CD14-positive monocyte (primary cell): ENCODE measurements around the gene AATK. TPM values are rescaled to one million over a fixed set of nuclear protein-coding genes. Genes with fewer than 3 reads are reported as not detected.

Experiments used
- DNase-seq, 3 donors: peaks; one replicate each; pipeline ENCODE4 v3.0.0-alpha.2; 2011 to 2022
- H2AFZ ChIP-seq: 2 replicates; pipeline ENCODE4 v1.6.0; 2012; ENCODE audit warnings: mild to moderate bottlenecking, low read depth, low read length, inconsistent platforms; ENCODE audit not compliant: insufficient read depth, poor library complexity, severe bottlenecking
- H3K27ac ChIP-seq, 2 donors: 1 replicate in 1 of 2; 2 replicates in 1 of 2; pipeline ENCODE4 v1.5.1; 2012 to 2013; ENCODE audit warnings: low read length in 2 of 2, control low read depth in 1 of 2, inconsistent platforms in 1 of 2, low read depth in 1 of 2, mild to moderate bottlenecking in 1 of 2
- H3K27me3 ChIP-seq, 2 donors: one replicate each; pipeline versions ENCODE4 v1.6.0 to v1.6.1; 2011 to 2013; ENCODE audit warnings: low read length in 2 of 2; ENCODE audit not compliant: control insufficient read depth in 2 of 2, insufficient read depth in 2 of 2
- H3K36me3 ChIP-seq, 2 donors: replicated peaks in 1 of 2; 1 replicate in 1 of 2; 2 replicates in 1 of 2; pipeline versions ENCODE4 v1.5.1 to v1.6.1; 2012 to 2013; ENCODE audit warnings: low read length in 2 of 2, control low read depth in 1 of 2, inconsistent platforms in 1 of 2, mild to moderate bottlenecking in 1 of 2; ENCODE audit not compliant: insufficient read depth in 2 of 2, control insufficient read depth in 1 of 2
- H3K4me1 ChIP-seq, 2 donors: 1 replicate in 1 of 2; 2 replicates in 1 of 2; pipeline versions ENCODE4 v1.5.1 to v1.6.1; 2012 to 2013; ENCODE audit warnings: low read length in 2 of 2, control low read depth in 1 of 2, inconsistent platforms in 1 of 2, mild to moderate bottlenecking in 1 of 2, moderate library complexity in 1 of 2; ENCODE audit not compliant: insufficient read depth in 2 of 2, control insufficient read depth in 1 of 2
- H3K4me2 ChIP-seq: replicated peaks from 2 replicates; pipeline ENCODE3; 2012; ENCODE audit warnings: low read length, moderate library complexity, mild to moderate bottlenecking; ENCODE audit not compliant: poor library complexity, severe bottlenecking; ENCODE audit errors: extremely low read depth
- H3K4me3 ChIP-seq, 3 experiments: fragments of 200-600 bp in 1 of 3; sonication (generic) in 1 of 3; replicated peaks in 1 of 3; 1 replicate in 2 of 3; 2 replicates in 1 of 3; pipeline ENCODE4 v1.5.1; 2011 to 2013; ENCODE audit warnings: low read length in 3 of 3, mild to moderate bottlenecking in 3 of 3, control low read depth in 2 of 3, low read depth in 2 of 3, inconsistent platforms in 1 of 3, moderate library complexity in 1 of 3
- H3K79me2 ChIP-seq: 2 replicates; pipeline ENCODE4 v1.6.0; 2012; ENCODE audit warnings: mild to moderate bottlenecking, control low read depth, inconsistent platforms, low read length, moderate library complexity; ENCODE audit not compliant: insufficient read depth
- H3K9ac ChIP-seq: 2 replicates; pipeline ENCODE4 v1.6.0; 2017; ENCODE audit warnings: low read length, mild to moderate bottlenecking; ENCODE audit not compliant: insufficient read depth, poor library complexity, severe bottlenecking
- H3K9me3 ChIP-seq, 2 donors: replicated peaks in 1 of 2; 1 replicate in 1 of 2; 2 replicates in 1 of 2; pipeline versions ENCODE4 v1.5.1 to v1.6.1; 2012 to 2013; ENCODE audit warnings: low read length in 2 of 2, control low read depth in 1 of 2; ENCODE audit not compliant: control insufficient read depth in 1 of 2, insufficient read depth in 1 of 2
- H4K20me1 ChIP-seq: 2 replicates; pipeline ENCODE4 v1.6.0; 2012; ENCODE audit warnings: mild to moderate bottlenecking, low read length, control low read depth, moderate library complexity; ENCODE audit not compliant: insufficient read depth
- H3K27ac Mint-ChIP-seq, 7 donors: one replicate each; pipeline ENCODE4 v1.8.0; 2020; ENCODE audit warnings: mild to moderate bottlenecking in 7 of 7, mixed read lengths in 7 of 7, moderate library complexity in 6 of 7, inconsistent platforms in 2 of 7
- H3K27me3 Mint-ChIP-seq, 3 donors: one replicate each; pipeline ENCODE4 v1.8.0; 2021 to 2022; ENCODE audit warnings: low read depth in 3 of 3, mild to moderate bottlenecking in 3 of 3, mixed read lengths in 3 of 3, moderate library complexity in 3 of 3, inconsistent platforms in 1 of 3
- H3K36me3 Mint-ChIP-seq, 2 donors: one replicate each; pipeline ENCODE4 v1.8.0; 2020; ENCODE audit warnings: mixed read lengths in 2 of 2, inconsistent platforms in 1 of 2, mild to moderate bottlenecking in 1 of 2
- H3K4me1 Mint-ChIP-seq: one replicate; pipeline ENCODE4 v1.8.0; 2020; ENCODE audit warnings: mild to moderate bottlenecking, mixed read lengths
- H3K4me3 Mint-ChIP-seq, 2 donors: one replicate each; pipeline ENCODE4 v1.8.0; 2020; ENCODE audit warnings: mild to moderate bottlenecking in 2 of 2, mixed read lengths in 2 of 2, moderate library complexity in 1 of 2
- H3K9me3 Mint-ChIP-seq, 7 donors: one replicate each; pipeline ENCODE4 v1.8.0; 2020 to 2022; ENCODE audit warnings: mixed read lengths in 7 of 7, mild to moderate bottlenecking in 6 of 7, moderate library complexity in 6 of 7, inconsistent platforms in 2 of 7
- WGBS: methylation state at CpG from one replicate; pipeline ENCODE4 v1.1.5; 2013; ENCODE audit warnings: missing lambda C conversion rate; ENCODE audit not compliant: insufficient coverage; 5-methylcytosine and 5-hydroxymethylcytosine counted together
- intact Hi-C, 2 donors: fragments of 100-400 bp; cut with micrococcal nuclease; formaldehyde crosslinking; loops; one replicate each; pipeline versions ENCODE4 v1.15.0 to v1.15.1; 2023
- polyA plus RNA-seq, 3 donors: library from polyadenylated mRNA; depleted of rRNA in 1 of 3; unstranded in 2 of 3; stranded (reverse) in 1 of 3; fragments of 300-500 nt in 2 of 3; fragments of >200 nt in 1 of 3; fragmentation: Illumina TruSeq in 2 of 3; gene quantifications; 1 replicate in 2 of 3; 2 replicates in 1 of 3; pipeline ENCODE4 v1.2.3, GENCODE V29; 2012 to 2021
- TF ChIP-seq, protein P1 (sequence below): fragments of 200-600 bp; IDR thresholded peaks from one replicate; pipeline ENCODE4 v1.8.0; 2022; ENCODE audit warnings: antibody characterized with exemption, mild to moderate bottlenecking

AATK gene
- polyA plus RNA-seq, 3 donors, result 0.93 to 15.3 (median 2.0) TPM

DNA sequence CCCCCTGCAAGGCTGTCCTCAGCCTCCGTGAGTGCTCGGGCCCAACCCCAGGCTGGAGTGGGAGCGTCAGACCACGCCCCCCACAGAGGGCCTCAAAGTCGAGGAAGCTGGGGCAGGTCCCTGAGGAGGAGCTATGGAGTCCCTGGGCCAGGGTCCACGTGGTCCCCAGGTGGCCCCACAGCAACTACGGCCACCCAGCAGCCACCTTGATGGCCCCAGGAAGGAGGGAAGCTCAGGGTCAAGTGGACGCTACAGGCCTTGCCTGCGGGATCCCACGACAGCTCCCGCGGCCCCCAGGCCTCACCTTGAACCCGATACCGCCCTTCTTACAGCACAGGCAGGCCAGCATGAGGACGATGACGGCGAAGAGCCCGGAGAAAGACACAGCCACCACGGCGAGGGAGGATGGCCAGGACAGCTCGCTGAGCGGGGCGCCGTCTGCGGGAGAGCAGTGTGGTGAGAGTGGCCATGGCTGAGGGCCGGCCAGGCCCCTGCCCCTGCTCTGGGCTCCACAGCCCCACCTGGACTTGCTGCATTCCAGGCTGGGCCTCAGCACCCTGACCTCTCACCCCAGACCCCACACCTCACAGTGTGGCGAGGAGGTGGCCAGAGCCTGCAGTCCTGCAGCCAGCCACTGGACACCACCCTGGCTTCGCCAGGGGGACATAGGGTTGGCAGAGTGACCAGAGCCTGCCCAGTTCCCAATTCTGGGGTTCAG lies 31.8 kb downstream of the AATK start:
- intact Hi-C loops, result no loop called here
- no peaks in the 10 kb centered on the region for H3K9me3 ChIP-seq

DNA sequence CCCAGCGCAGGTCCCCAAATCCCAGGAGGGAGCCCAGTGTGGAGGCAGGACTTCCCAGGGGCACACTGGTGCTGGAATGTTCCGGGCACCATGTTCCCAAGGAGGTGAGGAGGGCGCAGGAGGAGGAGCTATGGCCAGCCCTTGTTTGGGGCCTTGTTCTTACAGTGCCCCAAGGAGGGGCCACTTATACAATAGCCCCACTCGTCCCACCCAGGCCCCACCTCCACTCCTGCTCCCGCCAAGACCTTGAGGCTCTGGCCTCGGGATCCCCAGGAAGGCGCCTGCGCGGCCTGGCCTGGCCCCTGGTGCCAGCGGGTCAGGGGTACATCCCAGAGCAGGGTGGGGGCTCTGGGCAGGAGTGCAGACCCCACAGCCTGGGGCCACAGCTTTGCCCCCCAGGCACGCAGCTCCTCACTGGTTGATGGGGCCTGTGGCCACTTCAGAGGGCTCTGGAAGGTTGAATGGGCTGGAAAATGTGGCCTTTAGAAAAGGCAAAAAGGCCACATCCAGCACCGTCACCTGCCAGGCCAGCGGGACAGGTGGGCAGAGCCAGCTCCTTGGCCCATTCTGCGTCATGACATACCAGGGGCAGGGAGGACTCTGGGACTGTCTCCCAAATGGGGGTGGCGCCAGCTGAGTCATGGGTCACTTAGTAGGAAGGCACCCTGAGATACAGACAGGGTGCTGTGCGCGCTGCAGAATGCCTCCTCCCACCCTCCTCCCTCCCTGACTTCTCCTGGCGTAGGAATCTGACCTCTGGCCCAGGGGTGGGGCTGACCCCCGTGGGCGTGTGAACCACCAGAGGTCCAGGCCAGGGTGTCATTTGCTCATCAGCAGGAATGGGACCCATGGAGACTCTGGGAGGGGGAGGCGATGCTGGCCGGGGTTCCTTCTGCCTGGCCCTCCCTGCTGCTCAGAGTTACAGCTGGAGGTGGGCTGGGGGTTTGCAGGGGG lies 33.0 kb downstream of the AATK start:
- intact Hi-C loops, result no loop called here
- Histone ChIP-seq H2AFZ (no peak overlapping the region), H3K36me3 (no peaks in the 10 kb centered on the region), H3K27ac (no peak overlapping the region), H3K4me1 (peaks cover 8 to 13% of the 10 kb centered on the region in 2 donors), H3K9me3 (no peaks in the 10 kb centered on the region), H3K4me3 (no peak overlapping the region), H4K20me1 (peaks cover 79% of the 10 kb centered on the region), H3K27me3 (no peaks in the 10 kb centered on the region), H3K79me2 (no peaks in the 10 kb centered on the region), H3K9ac (no peak overlapping the region), H3K4me2 (no peak overlapping the region)
- H3K4me1 Mint-ChIP-seq, result peaks cover 7% of the 10 kb centered on the region
- TF ChIP-seq, protein P1, sequence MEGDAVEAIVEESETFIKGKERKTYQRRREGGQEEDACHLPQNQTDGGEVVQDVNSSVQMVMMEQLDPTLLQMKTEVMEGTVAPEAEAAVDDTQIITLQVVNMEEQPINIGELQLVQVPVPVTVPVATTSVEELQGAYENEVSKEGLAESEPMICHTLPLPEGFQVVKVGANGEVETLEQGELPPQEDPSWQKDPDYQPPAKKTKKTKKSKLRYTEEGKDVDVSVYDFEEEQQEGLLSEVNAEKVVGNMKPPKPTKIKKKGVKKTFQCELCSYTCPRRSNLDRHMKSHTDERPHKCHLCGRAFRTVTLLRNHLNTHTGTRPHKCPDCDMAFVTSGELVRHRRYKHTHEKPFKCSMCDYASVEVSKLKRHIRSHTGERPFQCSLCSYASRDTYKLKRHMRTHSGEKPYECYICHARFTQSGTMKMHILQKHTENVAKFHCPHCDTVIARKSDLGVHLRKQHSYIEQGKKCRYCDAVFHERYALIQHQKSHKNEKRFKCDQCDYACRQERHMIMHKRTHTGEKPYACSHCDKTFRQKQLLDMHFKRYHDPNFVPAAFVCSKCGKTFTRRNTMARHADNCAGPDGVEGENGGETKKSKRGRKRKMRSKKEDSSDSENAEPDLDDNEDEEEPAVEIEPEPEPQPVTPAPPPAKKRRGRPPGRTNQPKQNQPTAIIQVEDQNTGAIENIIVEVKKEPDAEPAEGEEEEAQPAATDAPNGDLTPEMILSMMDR, result no peak
- no peak overlapping the region for H3K27ac Mint-ChIP-seq
- H3K36me3 Mint-ChIP-seq, result peaks cover 0 to 4% of the 10 kb centered on the region in 2 donors
- no peak for DNase-seq
- H3K27me3 Mint-ChIP-seq, result peaks cover 0 to 4% (median 2%) of the 10 kb centered on the region in 3 donors
- WGBS, result 95% methylated on average over 14 of the region's 22 CpGs
- H3K9me3 Mint-ChIP-seq, result no peaks in the 10 kb centered on the region
- H3K4me3 Mint-ChIP-seq, result no peak overlapping the region

More for the DNA sequence above, 31.8 kb downstream of the AATK start:
- H3K9me3 Mint-ChIP-seq, result peaks cover 0 to 3% (median 2%) of the 10 kb centered on the region in 7 donors
- no peaks in the 10 kb centered on the region for H3K79me2 ChIP-seq
- no peak overlapping the region for H2AFZ ChIP-seq
- no peak overlapping the region for H3K27ac Mint-ChIP-seq
- H3K36me3 ChIP-seq, result no peaks in the 10 kb centered on the region
- peaks cover 7% of the 10 kb centered on the region for H3K4me1 Mint-ChIP-seq
- no peak overlapping the region for H3K4me3 Mint-ChIP-seq
- H3K27me3 Mint-ChIP-seq, result peaks cover 0 to 6% (median 2%) of the 10 kb centered on the region in 3 donors
- 93% methylated on average over 26 of the region's 28 CpGs for WGBS
- no peak overlapping the region for H3K9ac ChIP-seq
- peaks cover 0 to 4% of the 10 kb centered on the region in 2 donors for H3K36me3 Mint-ChIP-seq
- no peaks in the 10 kb centered on the region for H3K27me3 ChIP-seq
- no peak overlapping the region for H3K4me2 ChIP-seq
- no peak overlapping the region for H3K4me3 ChIP-seq
- H3K27ac ChIP-seq, result no peak overlapping the region
- no peak for DNase-seq
- H4K20me1 ChIP-seq, result peaks cover 90% of the 10 kb centered on the region
- H3K4me1 ChIP-seq, result peaks cover 8 to 13% of the 10 kb centered on the region in 2 donors
- TF ChIP-seq, protein P1, result no peak
